Glutamatergic neuron (in vitro differentiated cells): ENCODE measurements around the gene TMEM63A. TPM values are rescaled to one million over a fixed set of nuclear protein-coding genes. Genes with fewer than 3 reads are reported as not detected.

Experiments used
- DNase-seq: peaks from one replicate; pipeline ENCODE4 v3.0.0; 2022
- H3K27ac Mint-ChIP-seq: one replicate; pipeline ENCODE4 v1.8.0; 2020; ENCODE audit warnings: mild to moderate bottlenecking, mixed read lengths, inconsistent platforms; ENCODE audit not compliant: unreplicated experiment
- H3K27me3 Mint-ChIP-seq: one replicate; pipeline ENCODE4 v1.8.0; 2020; ENCODE audit warnings: mild to moderate bottlenecking, moderate library complexity, mixed read lengths, inconsistent platforms; ENCODE audit not compliant: unreplicated experiment
- H3K36me3 Mint-ChIP-seq: one replicate; pipeline ENCODE4 v1.8.0; 2020; ENCODE audit warnings: mild to moderate bottlenecking, mixed read lengths, inconsistent platforms; ENCODE audit not compliant: unreplicated experiment
- H3K4me1 Mint-ChIP-seq: one replicate; pipeline ENCODE4 v1.8.0; 2020; ENCODE audit warnings: mild to moderate bottlenecking, low read depth, mixed read lengths, inconsistent platforms; ENCODE audit not compliant: unreplicated experiment
- H3K4me3 Mint-ChIP-seq: one replicate; pipeline ENCODE4 v1.8.0; 2020; ENCODE audit warnings: mild to moderate bottlenecking, mixed read lengths, inconsistent platforms; ENCODE audit not compliant: unreplicated experiment
- H3K9me3 Mint-ChIP-seq: one replicate; pipeline ENCODE4 v1.8.0; 2020; ENCODE audit warnings: mild to moderate bottlenecking, moderate library complexity, mixed read lengths, inconsistent platforms; ENCODE audit not compliant: unreplicated experiment
- CTCF ChIP-seq: fragments of 200-600 bp; sonication (generic); IDR thresholded peaks from one replicate; pipeline ENCODE4 v1.5.0; 2021; ENCODE audit not compliant: partially characterized antibody, unreplicated experiment
- total RNA-seq: library from RNA; stranded (reverse); fragmentation: NEBNext Ultra II Directional; extraction: Animal tissue kit (Norgen Biotek cat#: 25700); gene quantifications from one replicate; pipeline ENCODE4 v1.2.1, GENCODE V29; 2021; ENCODE audit not compliant: unreplicated experiment

Gene TMEM63A
- total RNA-seq, 1 donor from 2014 or later, result 1.1 TPM

DNA sequence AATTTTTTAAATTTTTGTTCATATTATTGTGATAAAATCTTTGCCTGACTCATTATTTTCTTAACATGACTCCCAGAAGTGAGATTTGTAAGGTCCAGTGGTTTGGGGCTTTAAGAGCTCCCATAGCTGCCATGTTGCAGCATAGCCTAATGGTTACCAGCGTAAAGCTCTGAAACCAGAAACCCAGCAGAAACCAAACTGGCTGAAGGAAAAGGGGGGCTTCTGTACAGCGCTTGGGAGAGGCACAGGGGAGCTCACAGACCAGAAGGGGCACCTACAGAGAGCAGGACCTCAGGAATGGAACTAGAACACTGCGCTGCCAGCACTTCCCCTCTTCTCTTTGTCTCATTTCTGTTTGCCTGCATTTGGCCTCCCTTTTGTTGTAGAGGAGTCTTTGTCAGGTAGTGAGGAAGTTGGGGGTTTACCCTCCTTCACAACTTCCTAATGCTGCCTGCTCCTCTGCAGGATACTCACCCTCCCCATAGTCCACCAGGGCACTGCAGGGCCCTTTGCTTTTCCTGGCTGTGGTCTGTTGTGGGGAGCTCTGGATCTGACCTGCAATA, 44.5 kb upstream of the TMEM63A start:
- no peak for TF ChIP-seq CTCF
- Mint-ChIP-seq H3K9me3 (peaks cover 2% of the 10 kb centered on the region), H3K36me3 (no peaks in the 10 kb centered on the region), H3K27ac (no peak overlapping the region), H3K4me1 (peaks cover 8% of the 10 kb centered on the region), H3K4me3 (no peak overlapping the region), H3K27me3 (peaks cover 3% of the 10 kb centered on the region)
- DNase-seq, result no peak

GRCh38 chr1:225923692-225924555, 41.7 kb upstream of the TMEM63A start, which contains the start of gene PYCR2:
Gene PYCR2, minus strand, starts transcription at chr1:225924250. Its CDS starts 140 bp downstream, at chr1:225924110.
- peak within 1 kb of the TSS; percentile 95 for H3K4me3 Mint-ChIP-seq
- H3K4me1 Mint-ChIP-seq, result peaks cover 8% of the 10 kb centered on the region
- H3K27me3 Mint-ChIP-seq, result peaks cover 3% of the 10 kb centered on the region
- H3K9me3 Mint-ChIP-seq, result peaks cover 2% of the 10 kb centered on the region
- no peaks in the 10 kb centered on the region for H3K36me3 Mint-ChIP-seq
- peak; percentile 96 for DNase-seq
- TF ChIP-seq CTCF, result no peak
- H3K27ac Mint-ChIP-seq, result peak within 1 kb of the TSS; percentile 96

DNA sequence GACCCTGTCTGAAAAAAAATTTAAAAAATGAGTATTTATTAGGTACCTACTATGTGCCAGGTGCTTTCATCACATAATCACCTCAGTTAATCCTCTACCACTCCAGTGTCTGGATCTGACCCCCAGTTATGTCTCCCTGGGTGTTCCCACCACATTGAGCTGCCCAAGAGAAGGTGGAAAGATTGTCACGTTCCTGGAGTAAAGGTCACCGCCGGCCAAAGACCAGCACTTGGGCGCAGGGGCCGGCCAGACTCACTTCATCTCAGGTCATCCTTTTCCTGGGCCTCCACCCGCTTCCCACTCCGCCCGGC, 41.2 kb upstream of the TMEM63A start:
- H3K4me3 Mint-ChIP-seq, result peak overlapping the region; percentile 95
- no peak for TF ChIP-seq CTCF
- peaks cover 1% of the 10 kb centered on the region for H3K9me3 Mint-ChIP-seq
- H3K27me3 Mint-ChIP-seq, result peaks cover 3% of the 10 kb centered on the region
- no peak for DNase-seq
- H3K27ac Mint-ChIP-seq, result peak overlapping the region; percentile 96
- H3K4me1 Mint-ChIP-seq, result peaks cover 4% of the 10 kb centered on the region
- no peaks in the 10 kb centered on the region for H3K36me3 Mint-ChIP-seq

DNA sequence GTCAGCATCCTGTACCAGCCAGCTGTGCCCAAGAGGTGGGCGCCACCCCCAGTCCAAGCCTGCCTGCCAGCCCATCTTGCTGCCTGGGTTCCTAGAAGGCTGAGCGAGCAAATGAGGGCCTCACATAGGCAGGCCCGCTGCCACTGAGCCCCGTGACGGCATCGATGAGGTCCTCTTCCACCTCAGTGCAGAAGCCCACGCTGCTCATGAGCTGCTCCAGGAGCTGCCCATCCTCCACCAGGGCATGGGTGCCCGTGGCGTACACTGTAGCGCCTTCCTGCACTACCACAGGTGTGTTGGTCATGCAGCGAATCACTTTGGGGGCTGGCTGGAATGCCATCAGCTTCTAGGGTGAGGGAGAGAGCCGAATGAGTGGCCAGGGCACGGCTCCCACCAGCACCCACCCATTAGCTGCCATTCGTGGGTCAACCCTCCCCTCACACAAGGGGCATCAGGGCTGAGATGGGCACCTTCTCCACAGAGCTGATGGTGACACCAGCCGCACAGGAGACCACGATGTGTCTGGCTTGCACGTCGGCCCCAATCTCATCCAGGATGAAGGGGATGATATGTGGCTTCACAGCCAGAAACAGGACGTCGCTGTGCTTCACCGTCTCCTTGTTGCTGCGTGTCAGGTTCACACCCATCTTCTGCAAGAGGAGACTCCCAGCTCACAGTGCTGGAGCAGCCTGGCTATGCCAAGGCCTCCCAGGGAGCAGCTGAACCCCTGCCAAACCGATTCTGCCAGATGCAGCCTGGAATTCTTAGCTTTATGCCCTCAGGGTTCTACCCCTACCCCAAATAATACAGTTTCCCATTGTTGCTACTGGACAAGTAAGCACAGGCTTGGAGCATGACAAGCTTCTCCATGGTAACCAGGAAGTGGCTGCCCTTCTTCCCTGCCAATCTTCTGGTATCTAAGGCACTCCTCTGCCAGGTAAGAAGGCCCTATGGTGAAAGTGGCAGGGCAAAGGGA, 39.8 kb upstream of the TMEM63A start:
- Mint-ChIP-seq H3K27me3 (peaks cover 2% of the 10 kb centered on the region), H3K4me3 (no peak overlapping the region), H3K27ac (no peak overlapping the region), H3K9me3 (peaks cover under 1% of the 10 kb centered on the region), H3K36me3 (no peaks in the 10 kb centered on the region), H3K4me1 (no peaks in the 10 kb centered on the region)
- DNase-seq, result no peak
- no peak for TF ChIP-seq CTCF
